PFSK-1 (cell line): ENCODE results near the gene HOXB1.

ENCODE experiments used
- FOXP2 ChIP-seq: optimal IDR thresholded peaks from 2 replicates; pipeline ENCODE3; 2011; ENCODE audit warnings: borderline replicate concordance, control low read depth, inconsistent platforms; ENCODE audit not compliant: insufficient read depth; ENCODE audit errors: extremely low read length, extremely low read depth
- POLR2AphosphoS5 ChIP-seq: IDR thresholded peaks from 2 replicates; pipeline ENCODE4 v1.6.1; 2012; ENCODE audit warnings: low read depth, mild to moderate bottlenecking, control low read depth, low read length, moderate library complexity
- SIN3A ChIP-seq: IDR thresholded peaks from 2 replicates; pipeline ENCODE4 v1.6.1; 2012; ENCODE audit warnings: mild to moderate bottlenecking, low read length, moderate library complexity, borderline replicate concordance; ENCODE audit not compliant: insufficient read depth
- TAF1 ChIP-seq: IDR thresholded peaks from 2 replicates; pipeline ENCODE4 v1.6.1; 2012; ENCODE audit warnings: low read length, control low read depth, borderline replicate concordance; ENCODE audit not compliant: insufficient read depth
- TF ChIP-seq, protein P1 (sequence below), 2 experiments: IDR thresholded peaks; 2 replicates each; pipeline versions ENCODE4 v1.6.1 to v1.8.0; 2011 to 2012; ENCODE audit warnings: low read depth in 2 of 2, low read length in 2 of 2, control low read depth in 1 of 2, inconsistent platforms in 1 of 2, mild to moderate bottlenecking in 1 of 2, moderate library complexity in 1 of 2; ENCODE audit not compliant: insufficient read depth in 1 of 2

The HOXB1 gene

DNA sequence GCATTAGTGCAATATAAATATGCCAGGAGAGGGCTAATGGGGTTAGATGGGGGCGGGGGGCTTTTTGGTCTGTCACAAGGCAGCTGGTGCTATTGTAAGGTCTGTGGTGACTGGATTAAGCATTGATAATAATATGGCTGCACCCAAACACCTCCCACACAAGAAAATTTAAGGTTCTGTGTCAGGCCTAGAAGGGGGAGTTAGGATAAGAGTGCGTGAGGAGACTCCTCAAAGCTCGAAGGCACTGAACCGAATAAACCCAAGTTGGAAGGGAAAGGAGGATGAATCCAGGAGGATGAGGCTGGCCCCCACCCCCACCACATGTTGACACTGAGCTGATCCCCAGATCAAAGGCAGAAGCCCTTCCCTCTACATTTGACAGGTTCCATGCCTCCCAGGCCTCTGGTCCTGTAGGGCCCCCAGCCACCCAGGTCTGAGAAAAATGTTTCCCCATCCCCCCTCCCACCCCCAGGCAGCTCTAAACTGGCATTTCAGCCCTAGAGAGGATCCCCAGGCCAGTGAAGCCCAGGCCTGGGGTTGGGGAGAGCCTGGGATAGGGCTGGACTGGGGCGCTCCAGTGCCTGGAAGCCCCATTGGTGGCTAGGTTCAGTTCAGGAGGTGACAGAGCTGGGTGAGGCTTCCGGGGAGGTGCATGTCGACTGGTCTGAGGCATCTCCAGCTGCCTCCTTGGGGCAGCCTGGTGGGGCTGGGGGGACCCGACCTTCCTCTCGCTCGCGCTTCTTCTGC lies 1.7 kb downstream of the HOXB1 start:
- TF ChIP-seq FOXP2 (no peak), TAF1 (no peak)

DNA sequence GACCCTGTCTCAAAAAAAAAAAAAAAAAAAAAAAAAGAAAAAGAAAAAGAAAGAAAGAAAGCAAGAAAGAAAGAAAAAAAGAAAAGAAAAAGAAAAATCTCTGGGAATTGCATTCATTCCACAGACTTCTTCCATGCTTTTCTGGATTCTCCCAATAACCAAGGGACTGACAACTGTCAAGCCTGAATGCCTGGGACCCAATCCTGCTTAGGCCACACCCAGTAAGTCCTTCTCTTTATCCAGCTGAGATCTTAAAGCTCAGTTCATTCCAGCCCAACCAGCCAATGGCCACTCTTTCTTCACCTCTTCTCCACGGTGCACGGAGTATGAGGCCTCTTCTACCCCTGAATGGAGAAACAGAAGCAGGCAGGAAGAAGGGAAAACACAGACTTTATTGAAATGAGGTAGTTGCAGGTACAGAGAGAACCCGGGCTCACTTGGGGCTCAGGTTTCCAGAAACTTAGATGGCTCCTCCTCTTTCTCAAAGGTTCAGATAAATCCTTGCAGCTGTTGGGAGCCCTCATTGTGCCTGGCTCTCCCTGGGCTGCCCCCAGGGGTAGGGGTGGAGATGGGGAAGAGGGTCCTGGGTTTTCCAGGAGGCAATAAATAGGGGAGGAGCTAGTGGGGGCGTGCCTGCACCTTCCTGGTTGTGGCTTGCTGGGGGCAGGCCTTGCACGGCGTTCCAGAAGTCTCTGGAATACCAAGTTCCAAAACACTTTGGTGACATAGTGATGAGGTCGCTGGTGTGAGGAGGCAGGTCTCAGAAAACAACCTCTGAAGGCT lies 2.5 kb downstream of the HOXB1 start:
- TF ChIP-seq FOXP2 (no peak), SIN3A (no peak), POLR2AphosphoS5 (no peak), TAF1 (no peak)
- TF ChIP-seq, protein P1, sequence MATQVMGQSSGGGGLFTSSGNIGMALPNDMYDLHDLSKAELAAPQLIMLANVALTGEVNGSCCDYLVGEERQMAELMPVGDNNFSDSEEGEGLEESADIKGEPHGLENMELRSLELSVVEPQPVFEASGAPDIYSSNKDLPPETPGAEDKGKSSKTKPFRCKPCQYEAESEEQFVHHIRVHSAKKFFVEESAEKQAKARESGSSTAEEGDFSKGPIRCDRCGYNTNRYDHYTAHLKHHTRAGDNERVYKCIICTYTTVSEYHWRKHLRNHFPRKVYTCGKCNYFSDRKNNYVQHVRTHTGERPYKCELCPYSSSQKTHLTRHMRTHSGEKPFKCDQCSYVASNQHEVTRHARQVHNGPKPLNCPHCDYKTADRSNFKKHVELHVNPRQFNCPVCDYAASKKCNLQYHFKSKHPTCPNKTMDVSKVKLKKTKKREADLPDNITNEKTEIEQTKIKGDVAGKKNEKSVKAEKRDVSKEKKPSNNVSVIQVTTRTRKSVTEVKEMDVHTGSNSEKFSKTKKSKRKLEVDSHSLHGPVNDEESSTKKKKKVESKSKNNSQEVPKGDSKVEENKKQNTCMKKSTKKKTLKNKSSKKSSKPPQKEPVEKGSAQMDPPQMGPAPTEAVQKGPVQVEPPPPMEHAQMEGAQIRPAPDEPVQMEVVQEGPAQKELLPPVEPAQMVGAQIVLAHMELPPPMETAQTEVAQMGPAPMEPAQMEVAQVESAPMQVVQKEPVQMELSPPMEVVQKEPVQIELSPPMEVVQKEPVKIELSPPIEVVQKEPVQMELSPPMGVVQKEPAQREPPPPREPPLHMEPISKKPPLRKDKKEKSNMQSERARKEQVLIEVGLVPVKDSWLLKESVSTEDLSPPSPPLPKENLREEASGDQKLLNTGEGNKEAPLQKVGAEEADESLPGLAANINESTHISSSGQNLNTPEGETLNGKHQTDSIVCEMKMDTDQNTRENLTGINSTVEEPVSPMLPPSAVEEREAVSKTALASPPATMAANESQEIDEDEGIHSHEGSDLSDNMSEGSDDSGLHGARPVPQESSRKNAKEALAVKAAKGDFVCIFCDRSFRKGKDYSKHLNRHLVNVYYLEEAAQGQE (IDR thresholded peaks at IDR 0.05; ENCODE audit: insufficient read depth in 1 of 2, low read depth in 2 of 2, low read length in 2 of 2) = no peak

DNA sequence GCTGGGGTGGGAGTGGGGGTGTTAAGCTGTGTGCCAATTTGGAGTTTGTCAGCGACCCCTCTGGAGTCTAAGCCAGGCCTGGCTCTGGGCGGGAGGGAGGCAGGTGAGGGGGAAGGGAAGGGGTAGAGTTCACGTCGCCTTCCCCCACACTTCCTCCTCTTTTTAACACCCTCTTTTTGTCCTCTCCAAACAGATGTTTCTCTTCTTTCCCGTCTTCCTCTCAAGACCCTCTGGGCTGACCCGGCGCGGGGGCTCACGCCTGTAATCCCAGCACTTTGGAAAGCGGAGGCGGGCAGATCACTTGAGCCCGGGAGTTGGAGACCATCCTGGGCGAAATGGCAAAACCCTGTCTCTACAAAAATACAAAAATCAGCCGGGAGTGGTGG lies 3.3 kb downstream of the HOXB1 start:
- TF ChIP-seq SIN3A (no peak), FOXP2 (no peak), TAF1 (no peak), POLR2AphosphoS5 (no peak)
- TF ChIP-seq, protein P1 (IDR thresholded peaks at IDR 0.05; ENCODE audit: insufficient read depth in 1 of 2, low read depth in 2 of 2, low read length in 2 of 2) = no peak

DNA sequence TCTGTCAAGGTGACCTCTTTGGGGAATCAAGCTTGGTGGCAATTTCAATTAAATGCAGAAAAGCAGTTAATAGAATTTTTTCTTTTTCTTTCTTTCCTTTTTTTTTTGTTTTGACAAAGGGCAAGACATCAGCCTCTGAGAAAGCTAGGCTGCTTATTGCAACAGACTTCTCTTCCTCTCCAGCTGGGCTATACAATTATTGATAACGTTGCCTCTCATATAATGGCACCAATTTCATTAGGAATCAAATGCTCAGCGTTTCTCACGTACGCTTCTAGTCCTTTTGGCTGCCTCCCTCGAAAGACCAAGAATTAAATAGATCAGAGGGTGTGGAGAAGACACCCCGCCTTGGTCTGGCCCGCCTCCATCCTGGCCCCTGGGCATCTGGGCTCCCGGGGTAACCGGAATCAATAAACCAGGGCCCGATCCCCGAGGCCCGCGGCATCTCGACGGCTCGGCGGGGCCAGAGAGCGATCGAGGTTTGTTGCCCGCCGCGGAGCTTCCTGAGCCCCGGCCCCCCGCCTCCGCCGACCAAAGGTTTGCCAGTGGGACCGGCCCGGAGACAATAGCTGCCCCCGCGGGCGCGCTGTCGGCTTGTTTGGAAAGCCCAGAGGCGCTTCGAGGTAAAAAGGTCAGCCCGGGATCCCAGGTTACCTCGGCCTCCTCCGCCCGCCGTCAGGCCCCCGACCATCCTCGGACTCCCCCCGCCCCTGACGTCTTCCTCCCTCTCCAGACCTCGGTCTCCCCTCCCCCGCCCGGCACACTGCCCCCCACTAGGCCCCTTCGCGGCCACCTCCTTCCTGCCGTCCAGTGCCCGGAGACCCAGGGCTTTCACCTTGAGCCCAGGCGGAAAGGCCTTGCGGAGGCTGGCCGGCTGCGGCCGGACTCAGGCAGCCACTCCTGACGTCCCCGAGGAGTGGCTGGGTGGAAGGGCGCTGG lies 3.9 kb downstream of the HOXB1 start:
- TF ChIP-seq POLR2AphosphoS5 = no peak
- TF ChIP-seq, protein P1 (IDR thresholded peaks at IDR 0.05; ENCODE audit: insufficient read depth in 1 of 2, low read depth in 2 of 2, low read length in 2 of 2) = no peak
- TF ChIP-seq TAF1 = no peak
- no peak for TF ChIP-seq SIN3A
- TF ChIP-seq FOXP2 = no peak

DNA sequence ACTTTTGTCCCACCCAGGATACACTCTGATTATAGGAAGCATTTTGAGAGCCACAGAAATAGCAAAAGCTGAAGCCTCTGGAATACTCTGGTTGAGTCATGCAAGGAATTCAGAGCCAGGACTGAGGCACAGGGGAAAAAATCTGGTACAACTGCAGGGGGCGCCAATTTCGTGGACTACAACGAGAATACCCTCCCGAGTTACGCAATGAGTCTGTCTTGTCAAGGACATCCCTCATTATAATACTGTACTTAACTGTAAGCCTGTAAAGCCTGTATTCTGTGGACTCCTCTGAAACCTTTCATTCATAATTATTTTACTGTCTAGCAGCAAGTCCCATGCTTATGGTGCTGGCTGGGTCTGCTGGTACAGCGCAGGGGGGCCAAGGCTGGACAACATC lies 7.8 kb downstream of the HOXB1 start:
- TF ChIP-seq POLR2AphosphoS5 (no peak), SIN3A (no peak), TAF1 (no peak), FOXP2 (no peak)
- TF ChIP-seq, protein P1 (IDR thresholded peaks at IDR 0.05; ENCODE audit: insufficient read depth in 1 of 2, low read depth in 2 of 2, low read length in 2 of 2) = no peak
